HEK293 (cell line): Measurements from ENCODE around the gene LRRFIP1.

Experiments
- CTCF ChIA-PET: fragments of 350-600 bp; formaldehyde crosslinking; extraction: SDS; loops from one replicate; lab custom pipeline; 2021; ENCODE audit warnings: antibody characterized with exemption; lab: Yijun Ruan, JAX
- POLR2A ChIA-PET: fragments of 300-600 bp; formaldehyde crosslinking; extraction: SDS; loops from one replicate; lab custom pipeline; 2020; ENCODE audit warnings: antibody characterized with exemption, inconsistent platforms; lab: Yijun Ruan, JAX
- H3K27ac ChIP-seq: fragments of 200-500 bp; sonication (Bioruptor generic); 2 replicates; pipeline ENCODE4 v1.5.1; 2014; ENCODE audit warnings: low read depth, low read length, control low read depth, inconsistent platforms; ENCODE audit errors: extremely low read depth
- H3K36me3 ChIP-seq, 2 experiments: fragments of 200-500 bp in 1 of 2; sonication (Bioruptor generic) in 1 of 2; 1 replicate in 1 of 2; 2 replicates in 1 of 2; pipeline ENCODE4 v1.5.1; 2014 to 2017; ENCODE audit warnings: inconsistent platforms in 2 of 2, low read length in 2 of 2; ENCODE audit not compliant: control insufficient read depth in 2 of 2, insufficient read depth in 1 of 2
- H3K4me1 ChIP-seq: fragments of 200-500 bp; sonication (Bioruptor generic); 2 replicates; pipeline ENCODE4 v1.5.1; 2014; ENCODE audit warnings: mild to moderate bottlenecking, low read length, inconsistent platforms; ENCODE audit not compliant: control insufficient read depth, insufficient read depth
- H3K4me3 ChIP-seq: 2 replicates; pipeline ENCODE4 v1.5.1; 2011; ENCODE audit warnings: low read depth, mild to moderate bottlenecking, control low read depth, low read length, moderate library complexity
- H3K9me3 ChIP-seq: fragments of 200-500 bp; sonication (Bioruptor generic); 2 replicates; pipeline ENCODE4 v1.5.1; 2014; ENCODE audit warnings: low read depth, low read length, inconsistent platforms; ENCODE audit not compliant: control insufficient read depth, insufficient read depth
- INSM2 ChIP-seq: fragments of 450-650 bp; formaldehyde crosslinking; IDR thresholded peaks from 2 replicates; pipeline ENCODE4 v1.5.1; 2016; ENCODE audit warnings: missing biosample characterization, missing genetic modification characterization
- KLF16 ChIP-seq: fragments of 450-650 bp; formaldehyde crosslinking; IDR thresholded peaks from 2 replicates; pipeline ENCODE4 v1.5.1; 2017; ENCODE audit warnings: missing biosample characterization, missing genetic modification characterization
- KLF9 ChIP-seq: fragments of 450-650 bp; formaldehyde crosslinking; IDR thresholded peaks from 2 replicates; pipeline ENCODE4 v1.5.1; 2016; ENCODE audit warnings: missing biosample characterization, missing genetic modification characterization, low read depth
- MEIS1 ChIP-seq: sonication (generic); formaldehyde crosslinking; IDR thresholded peaks from 2 replicates; pipeline ENCODE4 v1.8.1; 2022; ENCODE audit warnings: missing genetic modification reagents, mild to moderate bottlenecking, borderline replicate concordance
- SCRT2 ChIP-seq: fragments of 450-650 bp; formaldehyde crosslinking; IDR thresholded peaks from 2 replicates; pipeline ENCODE4 v1.5.1; 2016; ENCODE audit warnings: missing biosample characterization, missing genetic modification characterization
- TSHZ1 ChIP-seq: fragments of 450-650 bp; formaldehyde crosslinking; IDR thresholded peaks from 2 replicates; pipeline ENCODE4 v1.5.1; 2016; ENCODE audit warnings: missing biosample characterization, missing genetic modification characterization, borderline replicate concordance
- YY1 ChIP-seq: fragments of 450-650 bp; formaldehyde crosslinking; IDR thresholded peaks from 2 replicates; pipeline ENCODE4 v1.5.1; 2018; ENCODE audit warnings: missing biosample characterization, missing genetic modification characterization
- ZBTB26 ChIP-seq: fragments of 450-650 bp; formaldehyde crosslinking; optimal IDR thresholded peaks from 2 replicates; pipeline ENCODE3; 2016; ENCODE audit warnings: missing biosample characterization, mild to moderate bottlenecking, missing genetic modification characterization
- ZBTB7A ChIP-seq: fragments of 450-650 bp; formaldehyde crosslinking; IDR thresholded peaks from 2 replicates; pipeline ENCODE4 v1.5.1; 2016; ENCODE audit warnings: low read depth, missing biosample characterization, missing genetic modification characterization
- ZNF132 ChIP-seq: fragments of 450-650 bp; formaldehyde crosslinking; IDR thresholded peaks from 2 replicates; pipeline ENCODE4 v1.5.1; 2017; ENCODE audit warnings: missing biosample characterization, missing genetic modification characterization, borderline replicate concordance
- ZNF19 ChIP-seq: fragments of 450-650 bp; formaldehyde crosslinking; IDR thresholded peaks from 2 replicates; pipeline ENCODE4; 2016; ENCODE audit warnings: missing biosample characterization, missing genetic modification characterization, low read depth
- ZNF214 ChIP-seq: fragments of 450-650 bp; formaldehyde crosslinking; IDR thresholded peaks from 2 replicates; pipeline ENCODE4 v1.5.1; 2017; ENCODE audit warnings: missing biosample characterization, mild to moderate bottlenecking, missing genetic modification characterization, borderline replicate concordance
- ZNF362 ChIP-seq: fragments of 450-650 bp; formaldehyde crosslinking; IDR thresholded peaks from 2 replicates; pipeline ENCODE4 v1.5.1; 2016; ENCODE audit warnings: missing biosample characterization, missing genetic modification characterization
- ZNF501 ChIP-seq: fragments of 450-650 bp; formaldehyde crosslinking; IDR thresholded peaks from 2 replicates; pipeline ENCODE4 v1.5.1; 2016; ENCODE audit warnings: missing biosample characterization, missing genetic modification characterization
- ZNF513 ChIP-seq: fragments of 450-650 bp; IDR thresholded peaks from 2 replicates; pipeline ENCODE4 v1.5.1; 2018; ENCODE audit warnings: missing biosample characterization, missing genetic modification characterization
- ZNF585B ChIP-seq: fragments of 450-650 bp; formaldehyde crosslinking; IDR thresholded peaks from 2 replicates; pipeline ENCODE4 v1.5.1; 2016; ENCODE audit warnings: missing biosample characterization, missing genetic modification characterization
- ZNF629 ChIP-seq: fragments of 450-650 bp; formaldehyde crosslinking; IDR thresholded peaks from 2 replicates; pipeline ENCODE4 v1.5.1; 2017; ENCODE audit warnings: missing biosample characterization, missing genetic modification characterization
- ZNF785 ChIP-seq: fragments of 450-650 bp; formaldehyde crosslinking; IDR thresholded peaks from 2 replicates; pipeline ENCODE4 v1.5.1; 2016; ENCODE audit warnings: missing biosample characterization, missing genetic modification characterization

LRRFIP1 gene

GRCh38 chr2:237631801-237632585 lies 4.6 kb downstream of the LRRFIP1 start:
- no peak overlapping the region for H3K4me3 ChIP-seq
- H3K9me3 ChIP-seq: no peaks in the 10 kb centered on the region
- no peak overlapping the region for H3K27ac ChIP-seq
- ChIA-PET CTCF (no interaction called here), POLR2A (no interaction called here)
- H3K36me3 ChIP-seq: peaks cover 0 to 45% of the 10 kb centered on the region in 2 experiments; a peak in 1 of 3 replicates
- no peaks in the 10 kb centered on the region; the same call in 1 of the 2 replicates for H3K4me1 ChIP-seq
- no peak for TF ChIP-seq ZNF19
- no peak for TF ChIP-seq ZNF629 (tag by site-specific recombination)
- TF ChIP-seq INSM2 (tag by site-specific recombination): no peak
- TF ChIP-seq ZNF513 (tag by site-specific recombination): no peak
- no peak for TF ChIP-seq KLF9 (tag by site-specific recombination)
- no peak for TF ChIP-seq YY1 (tag by site-specific recombination)
- no peak for TF ChIP-seq ZBTB26 (tag by site-specific recombination)
- TF ChIP-seq ZNF785 (tag by site-specific recombination): no peak
- no peak for TF ChIP-seq ZNF362 (tag by site-specific recombination)
- TF ChIP-seq MEIS1 (CRISPR knock-in tag): no peak
- TF ChIP-seq SCRT2 (tag by site-specific recombination): no peak
- no peak for TF ChIP-seq TSHZ1 (tag by site-specific recombination)
- no peak for TF ChIP-seq ZNF214 (tag by site-specific recombination)
- no peak for TF ChIP-seq ZNF501 (tag by site-specific recombination)
- no peak for TF ChIP-seq KLF16
- no peak for TF ChIP-seq ZBTB7A (tag by site-specific recombination)
- TF ChIP-seq ZNF585B (tag by site-specific recombination): no peak
- no peak for TF ChIP-seq ZNF132 (tag by site-specific recombination)
